Measurements from ENCODE around the gene RFPL4AL1. TPM values are rescaled to one million over a fixed set of nuclear protein-coding genes. Genes with fewer than 3 reads are reported as not detected.
"Not testable (repeated sequence)": the region's sequence is repeated elsewhere in the genome, so short reads cannot be mapped to it uniquely, and the experiment has no call there.

RFPL4AL1 gene
- total and polyA plus RNA-seq, 2 donors from 2014 or later = not detected

DNA sequence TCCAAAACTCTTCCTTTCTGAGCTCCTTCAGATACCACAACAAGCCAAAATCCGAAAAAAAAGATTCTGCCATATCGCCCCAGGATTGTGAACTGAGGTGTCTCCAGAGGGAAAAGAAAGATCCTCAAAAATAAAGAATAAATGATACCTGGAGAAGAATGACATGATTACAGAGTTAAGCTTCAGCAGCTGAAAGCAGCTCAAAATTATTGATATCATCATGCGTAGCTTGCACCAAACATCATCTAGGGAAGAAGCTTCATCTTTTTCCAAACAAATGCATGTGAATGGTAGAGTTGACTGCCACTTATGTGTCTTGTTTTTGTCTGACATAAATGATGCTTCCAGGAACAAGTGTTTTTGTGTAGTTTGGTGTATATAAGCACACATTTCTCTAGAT is 30.6 kb upstream of the RFPL4AL1 start, which contains the start of gene NLRP9:
NLRP9 (minus strand) TSS at position 101 of the 400 bp plus-strand sequence; CDS start at position 73, 28 bp downstream.
- no peak within 1 kb of the TSS for H3K9ac ChIP-seq (ENCODE audit: low read length in 3 of 3)
- H3K27ac ChIP-seq (ENCODE audit: low read depth in 2 of 2, low read length in 2 of 2) = no peak within 1 kb of the TSS
- H3K4me1 ChIP-seq (ENCODE audit: control insufficient read depth in 2 of 3, insufficient read depth in 2 of 3, low read depth in 1 of 3, low read length in 3 of 3) = no peaks in the 10 kb centered on the region
- H3K27me3 ChIP-seq (ENCODE audit: control insufficient read depth, insufficient read depth, low read length) = no peaks in the 10 kb centered on the region
- FAIRE-seq (no peak), DNase-seq (no peak)
- intact Hi-C loops (cut with DNase I) = no loop called here
- H3K36me3 ChIP-seq (ENCODE audit: control insufficient read depth in 2 of 3, insufficient read depth in 3 of 3, low read length in 3 of 3) = no peaks in the 10 kb centered on the region
- H3K9me3 ChIP-seq (ENCODE audit: control insufficient read depth in 2 of 3, insufficient read depth in 1 of 3, low read length in 3 of 3) = no peaks in the 10 kb centered on the region
- TF ChIP-seq, protein P1, sequence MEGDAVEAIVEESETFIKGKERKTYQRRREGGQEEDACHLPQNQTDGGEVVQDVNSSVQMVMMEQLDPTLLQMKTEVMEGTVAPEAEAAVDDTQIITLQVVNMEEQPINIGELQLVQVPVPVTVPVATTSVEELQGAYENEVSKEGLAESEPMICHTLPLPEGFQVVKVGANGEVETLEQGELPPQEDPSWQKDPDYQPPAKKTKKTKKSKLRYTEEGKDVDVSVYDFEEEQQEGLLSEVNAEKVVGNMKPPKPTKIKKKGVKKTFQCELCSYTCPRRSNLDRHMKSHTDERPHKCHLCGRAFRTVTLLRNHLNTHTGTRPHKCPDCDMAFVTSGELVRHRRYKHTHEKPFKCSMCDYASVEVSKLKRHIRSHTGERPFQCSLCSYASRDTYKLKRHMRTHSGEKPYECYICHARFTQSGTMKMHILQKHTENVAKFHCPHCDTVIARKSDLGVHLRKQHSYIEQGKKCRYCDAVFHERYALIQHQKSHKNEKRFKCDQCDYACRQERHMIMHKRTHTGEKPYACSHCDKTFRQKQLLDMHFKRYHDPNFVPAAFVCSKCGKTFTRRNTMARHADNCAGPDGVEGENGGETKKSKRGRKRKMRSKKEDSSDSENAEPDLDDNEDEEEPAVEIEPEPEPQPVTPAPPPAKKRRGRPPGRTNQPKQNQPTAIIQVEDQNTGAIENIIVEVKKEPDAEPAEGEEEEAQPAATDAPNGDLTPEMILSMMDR (IDR thresholded peaks at IDR 0.05; ENCODE audit: borderline replicate concordance, extremely low read depth, insufficient read depth) = no peak
- no peak within 1 kb of the TSS for H3K4me3 ChIP-seq (ENCODE audit: low read length in 3 of 3)

DNA sequence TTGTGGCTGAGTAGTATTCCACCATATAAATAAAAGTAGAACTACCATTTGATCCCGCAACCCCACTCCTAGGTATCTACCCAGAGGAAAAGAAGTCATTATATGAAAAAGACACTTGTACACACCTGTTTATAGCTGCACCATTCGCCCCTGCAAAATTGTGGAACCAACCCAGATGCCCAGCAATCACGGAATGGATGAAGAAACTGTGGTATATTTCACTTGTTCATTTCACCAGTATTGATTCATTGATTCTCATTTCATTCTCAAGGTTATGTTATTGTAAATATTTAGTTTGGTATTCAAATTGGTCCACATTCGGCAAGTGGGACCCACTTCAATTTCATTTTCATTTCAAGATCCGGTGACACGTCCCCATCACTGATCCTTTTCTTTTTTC is 18.2 kb upstream of the RFPL4AL1 start:
- TF ChIP-seq, protein P1 (IDR thresholded peaks at IDR 0.05; ENCODE audit: borderline replicate concordance, extremely low read depth, insufficient read depth) = no peak
- Histone ChIP-seq H3K9ac (ENCODE audit: low read length in 3 of 3) (no peak overlapping the region), H3K9me3 (ENCODE audit: control insufficient read depth in 2 of 3, insufficient read depth in 1 of 3, low read length in 3 of 3) (no peaks in the 10 kb centered on the region), H3K27me3 (ENCODE audit: control insufficient read depth, insufficient read depth, low read length) (no peaks in the 10 kb centered on the region), H3K4me3 (ENCODE audit: low read length in 3 of 3) (no peak overlapping the region), H3K4me1 (ENCODE audit: control insufficient read depth in 2 of 3, insufficient read depth in 2 of 3, low read depth in 1 of 3, low read length in 3 of 3) (peaks cover 0 to 5% (median 0%) of the 10 kb centered on the region in 3 donors), H3K36me3 (ENCODE audit: control insufficient read depth in 2 of 3, insufficient read depth in 3 of 3, low read length in 3 of 3) (no peaks in the 10 kb centered on the region), H3K27ac (ENCODE audit: low read depth in 2 of 2, low read length in 2 of 2) (no peak overlapping the region)
- no peak for DNase-seq
- intact Hi-C loops (cut with DNase I) = no loop called here
- FAIRE-seq = no peak

DNA sequence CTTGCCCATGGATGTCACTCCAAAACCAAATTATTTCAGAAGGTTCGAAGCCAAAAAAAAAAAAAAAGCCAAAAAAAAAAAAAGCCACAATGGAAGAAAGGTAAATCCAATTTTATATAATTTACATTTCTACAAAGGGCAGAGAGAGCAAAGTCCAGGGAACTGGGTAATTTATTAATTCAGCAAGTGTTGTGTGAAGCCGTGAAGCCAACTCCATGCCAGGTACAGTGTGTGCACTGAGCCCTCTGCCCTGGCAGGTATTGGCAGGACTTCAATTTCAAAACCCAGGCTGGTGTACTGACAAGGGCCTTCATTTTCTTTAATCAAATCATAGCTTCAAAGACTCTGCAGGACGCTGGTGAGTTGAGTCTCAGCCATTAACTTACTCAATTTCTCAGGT is 15.5 kb upstream of the RFPL4AL1 start:
- DNase-seq (peak in 1 of 5 donors; percentile 4), FAIRE-seq (peak; percentile 6)
- Histone ChIP-seq H3K27ac (ENCODE audit: low read depth in 2 of 2, low read length in 2 of 2) (no peak overlapping the region), H3K4me3 (ENCODE audit: low read length in 3 of 3) (no peak overlapping the region), H3K27me3 (ENCODE audit: control insufficient read depth, insufficient read depth, low read length) (no peaks in the 10 kb centered on the region), H3K9ac (ENCODE audit: low read length in 3 of 3) (no peak overlapping the region), H3K4me1 (ENCODE audit: control insufficient read depth in 2 of 3, insufficient read depth in 2 of 3, low read depth in 1 of 3, low read length in 3 of 3) (peaks cover 0 to 5% (median 0%) of the 10 kb centered on the region in 3 donors), H3K36me3 (ENCODE audit: control insufficient read depth in 2 of 3, insufficient read depth in 3 of 3, low read length in 3 of 3) (no peaks in the 10 kb centered on the region), H3K9me3 (ENCODE audit: control insufficient read depth in 2 of 3, insufficient read depth in 1 of 3, low read length in 3 of 3) (no peaks in the 10 kb centered on the region)
- intact Hi-C loops (cut with DNase I) = no loop called here
- TF ChIP-seq, protein P1 (IDR thresholded peaks at IDR 0.05; ENCODE audit: borderline replicate concordance, extremely low read depth, insufficient read depth) = no peak

DNA sequence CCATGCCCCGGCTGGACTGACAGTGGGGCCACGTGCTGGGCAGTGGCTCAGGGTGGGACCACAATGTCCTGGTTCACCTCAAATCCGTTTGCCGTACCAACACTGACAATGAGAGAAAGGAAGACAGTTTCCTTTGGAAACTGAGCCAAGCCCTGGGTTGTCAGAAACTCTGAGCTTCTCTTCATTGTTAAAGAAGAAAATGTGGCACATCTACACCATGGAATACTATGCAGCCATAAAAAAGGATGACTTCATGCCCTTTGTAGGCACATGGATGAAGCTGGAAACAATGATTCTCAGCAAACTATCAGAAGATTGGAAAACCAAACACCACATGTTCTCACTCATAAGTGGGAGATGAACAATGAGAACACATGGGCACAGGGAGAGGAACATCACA is 12.1 kb upstream of the RFPL4AL1 start:
- H3K36me3 ChIP-seq (ENCODE audit: control insufficient read depth in 2 of 3, insufficient read depth in 3 of 3, low read length in 3 of 3) = not testable (repeated sequence)

DNA sequence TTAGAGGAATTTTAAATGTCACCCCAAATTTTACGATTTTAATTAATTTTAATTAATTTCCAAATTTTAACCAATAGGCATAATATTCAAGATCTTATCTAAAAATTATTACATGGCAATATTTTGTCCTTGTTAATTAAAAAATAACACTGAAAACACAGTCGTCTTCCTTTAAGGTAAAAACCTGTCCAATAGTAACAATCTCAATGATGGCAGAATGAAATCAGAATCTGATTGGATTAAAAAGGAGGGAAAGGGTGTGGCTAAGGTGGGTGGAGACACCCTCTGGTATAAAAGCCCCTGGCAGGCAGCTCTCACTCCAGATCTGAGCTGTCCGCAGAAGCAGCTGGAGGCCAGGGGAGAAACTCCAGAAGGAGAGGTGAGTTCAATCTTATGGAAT is 10.1 kb upstream of the RFPL4AL1 start, which contains the start of gene RFPL4A:
RFPL4A (plus strand) TSS at position 301 of the 400 bp plus-strand sequence. CDS start 2,704 bp downstream, outside the sequence.
- H3K9ac ChIP-seq (ENCODE audit: low read length in 3 of 3); H3K4me3 ChIP-seq (ENCODE audit: low read length in 3 of 3); H3K36me3 ChIP-seq (ENCODE audit: control insufficient read depth in 2 of 3, insufficient read depth in 3 of 3, low read length in 3 of 3); intact Hi-C loops (cut with DNase I); H3K27ac ChIP-seq (ENCODE audit: low read depth in 2 of 2, low read length in 2 of 2); H3K4me1 ChIP-seq (ENCODE audit: control insufficient read depth in 2 of 3, insufficient read depth in 2 of 3, low read depth in 1 of 3, low read length in 3 of 3); H3K9me3 ChIP-seq (ENCODE audit: control insufficient read depth in 2 of 3, insufficient read depth in 1 of 3, low read length in 3 of 3); H3K27me3 ChIP-seq (ENCODE audit: control insufficient read depth, insufficient read depth, low read length); DNase-seq; FAIRE-seq: not testable (repeated sequence)

More for the DNA sequence above, 12.1 kb upstream of the RFPL4AL1 start:
- H3K4me3 ChIP-seq (ENCODE audit: low read length in 3 of 3); H3K4me1 ChIP-seq (ENCODE audit: control insufficient read depth in 2 of 3, insufficient read depth in 2 of 3, low read depth in 1 of 3, low read length in 3 of 3); H3K9me3 ChIP-seq (ENCODE audit: control insufficient read depth in 2 of 3, insufficient read depth in 1 of 3, low read length in 3 of 3); intact Hi-C loops (cut with DNase I); H3K27me3 ChIP-seq (ENCODE audit: control insufficient read depth, insufficient read depth, low read length); H3K27ac ChIP-seq (ENCODE audit: low read depth in 2 of 2, low read length in 2 of 2); FAIRE-seq; DNase-seq; H3K9ac ChIP-seq (ENCODE audit: low read length in 3 of 3): not testable (repeated sequence)

Measured in kidney (tissue), 14 donors.